ENCODE results near the gene VWA5B1. TPM values are rescaled to one million over a fixed set of nuclear protein-coding genes. Genes with fewer than 3 reads are reported as not detected.

VWA5B1 gene
- total RNA-seq, 1 donor from 2014 or later, result 0.13 TPM

DNA sequence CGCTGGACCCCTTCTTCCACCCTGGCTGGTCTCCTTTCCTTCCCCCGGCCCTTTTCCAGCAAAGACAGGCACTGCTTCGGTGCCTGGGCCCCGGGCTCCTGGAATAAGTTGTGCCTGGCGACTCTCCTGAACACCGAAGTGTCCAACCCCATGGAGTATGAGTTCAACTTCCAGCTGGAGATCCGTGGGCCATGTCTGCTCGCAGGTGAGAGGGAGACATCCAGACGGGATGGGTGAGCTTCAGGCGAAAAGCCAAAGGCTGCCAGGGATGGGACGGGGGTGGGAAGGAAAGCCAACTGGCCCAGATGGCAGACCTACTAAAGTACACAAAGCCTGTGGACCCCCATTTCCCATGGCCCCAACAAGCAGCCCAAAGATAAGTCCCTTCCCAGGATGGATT, 26.8 kb downstream of the VWA5B1 start:
- ATAC-seq (ENCODE audit: poor library complexity) (no peak), DNase-seq (no peak)
- intact Hi-C loops (cut with DNase I), result no loop called here

- intact Hi-C loops (cut with DNase I), result no loop called here
- DNase-seq (no peak), ATAC-seq (ENCODE audit: poor library complexity) (no peak)
These were observed 27.8 kb downstream of the VWA5B1 start for GRCh38 chr1:20318521-20318920.

DNA sequence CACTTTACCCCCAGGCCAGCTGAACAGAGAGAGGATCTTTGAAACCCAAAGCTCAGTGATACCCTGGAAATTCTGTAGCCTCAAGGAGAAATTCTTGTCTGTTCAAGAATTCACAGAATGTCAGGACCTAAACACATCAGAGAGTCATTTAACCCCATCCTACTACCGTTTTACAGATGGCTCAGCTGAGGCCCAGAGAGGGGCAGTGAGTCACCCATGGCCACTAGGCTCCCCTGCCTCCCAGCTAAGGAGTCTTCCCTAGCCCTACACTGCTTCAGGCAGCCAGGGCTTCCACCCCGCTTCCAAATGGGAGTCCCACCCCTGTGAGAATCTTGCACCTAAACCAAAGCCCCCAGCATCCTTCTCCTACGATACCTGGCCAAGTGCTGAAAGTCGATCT, 28.3 kb downstream of the VWA5B1 start:
- DNase-seq (no peak), ATAC-seq (ENCODE audit: poor library complexity) (no peak)
- intact Hi-C loops (cut with DNase I), result no loop called here

GRCh38 chr1:20319456-20320220, 29.0 kb downstream of the VWA5B1 start:
- intact Hi-C loops (cut with DNase I), result no loop called here
- DNase-seq (no peak), ATAC-seq (ENCODE audit: poor library complexity) (no peak)

DNA sequence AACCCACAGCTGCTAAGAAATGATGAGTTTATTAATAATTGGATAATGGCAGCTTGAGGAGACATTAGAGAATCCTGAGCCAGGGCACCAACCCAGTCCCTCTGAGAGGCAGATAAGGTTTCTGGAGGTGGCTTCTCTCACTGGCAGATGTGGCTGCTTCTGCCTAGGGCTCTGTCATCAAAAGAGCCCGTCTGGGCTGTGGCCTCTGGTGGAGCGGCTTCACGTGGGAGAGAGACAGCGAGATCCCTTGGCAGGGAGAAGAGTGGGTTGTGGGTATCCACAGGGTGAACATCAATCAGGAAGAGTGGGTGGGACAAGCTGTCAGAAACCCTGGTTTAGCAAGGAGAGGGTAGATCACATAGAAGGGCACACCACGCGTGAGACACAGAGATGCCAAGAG, 30.0 kb downstream of the VWA5B1 start:
- no peak for DNase-seq
- intact Hi-C loops (cut with DNase I), result no loop called here
- no peak for ATAC-seq (ENCODE audit: poor library complexity)

DNA sequence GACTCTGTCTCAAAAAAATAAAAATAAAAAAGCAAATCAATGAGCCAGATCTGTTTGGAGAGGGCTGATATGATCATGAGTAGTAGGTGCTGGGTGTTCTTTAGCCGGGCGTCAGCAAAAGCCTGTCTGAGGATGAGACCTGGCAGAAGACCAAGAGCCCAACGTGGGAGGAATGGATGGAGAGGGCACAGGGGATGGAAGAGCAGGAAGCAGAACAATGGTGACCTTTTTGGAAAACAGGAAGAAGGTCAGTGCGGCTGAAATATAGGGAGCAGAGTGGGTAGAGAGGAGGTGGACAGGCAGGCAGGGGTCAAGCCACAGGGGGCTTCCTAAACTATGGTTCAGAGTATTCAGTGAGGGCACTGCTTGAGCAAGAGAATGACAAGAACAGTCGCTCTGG, 30.9 kb downstream of the VWA5B1 start:
- no peak for ATAC-seq (ENCODE audit: poor library complexity)
- intact Hi-C loops (cut with DNase I), result no loop called here
- DNase-seq, result no peak

GRCh38 chr1:20322081-20322824, 31.6 kb downstream of the VWA5B1 start:
- no peak for DNase-seq
- no peak for ATAC-seq (ENCODE audit: poor library complexity)
- intact Hi-C loops (cut with DNase I), result no loop called here

GRCh38 chr1:20322825-20323612, 32.3 kb downstream of the VWA5B1 start:
- DNase-seq (no peak), ATAC-seq (ENCODE audit: poor library complexity) (no peak)
- intact Hi-C loops (cut with DNase I), result no loop called here

DNA sequence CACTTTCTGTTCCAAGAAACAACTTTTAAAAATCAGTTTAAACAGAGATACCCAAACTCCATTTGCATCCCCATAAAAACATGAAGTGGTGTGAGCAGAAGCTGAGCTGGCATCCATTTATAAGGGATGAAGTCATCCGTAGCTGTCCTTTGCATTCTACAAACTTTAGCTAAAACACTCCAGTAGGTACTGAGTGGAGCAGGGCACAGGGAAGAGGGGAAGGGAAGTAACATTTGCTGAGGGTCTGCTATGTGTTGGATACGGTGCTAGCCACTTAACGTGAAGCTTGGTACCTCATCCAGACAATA, 32.9 kb downstream of the VWA5B1 start:
- DNase-seq (no peak), ATAC-seq (ENCODE audit: poor library complexity) (no peak)
- intact Hi-C loops (cut with DNase I), result no loop called here

DNA sequence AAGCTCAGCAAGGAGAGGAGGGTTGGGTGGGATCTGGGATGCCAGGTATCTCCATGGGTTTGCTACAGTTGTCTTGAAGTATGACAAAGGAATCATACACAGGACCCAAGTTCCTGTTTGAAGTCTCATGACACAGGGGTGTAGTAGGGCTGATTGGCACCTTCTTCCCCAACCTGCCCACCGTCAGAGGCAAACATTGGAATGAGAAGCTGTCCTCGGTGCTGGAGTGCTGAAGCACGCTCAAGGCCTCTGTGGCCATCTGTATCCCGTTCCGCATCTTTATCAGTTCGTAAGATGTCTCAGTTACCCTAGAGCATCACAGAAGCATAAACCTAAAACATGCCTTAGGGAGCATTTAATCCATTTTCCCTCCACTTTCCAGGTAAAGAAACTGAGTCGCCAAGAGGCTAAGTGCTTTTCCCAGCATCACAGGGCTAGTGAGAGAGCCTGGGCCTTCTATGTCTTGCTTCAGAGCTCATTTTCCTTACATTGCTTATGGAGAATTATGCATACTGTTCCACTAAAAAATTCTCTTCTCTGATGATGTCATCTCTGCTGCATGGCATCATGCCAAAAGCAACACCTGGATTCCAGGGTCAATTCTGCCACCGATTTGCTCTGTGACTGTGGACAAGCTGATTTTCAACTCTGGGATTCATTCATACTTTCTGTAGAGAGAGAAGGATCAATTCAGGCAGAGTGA, 34.2 kb downstream of the VWA5B1 start:
- no peak for DNase-seq
- intact Hi-C loops (cut with DNase I), result no loop called here
- no peak for ATAC-seq (ENCODE audit: poor library complexity)

DNA sequence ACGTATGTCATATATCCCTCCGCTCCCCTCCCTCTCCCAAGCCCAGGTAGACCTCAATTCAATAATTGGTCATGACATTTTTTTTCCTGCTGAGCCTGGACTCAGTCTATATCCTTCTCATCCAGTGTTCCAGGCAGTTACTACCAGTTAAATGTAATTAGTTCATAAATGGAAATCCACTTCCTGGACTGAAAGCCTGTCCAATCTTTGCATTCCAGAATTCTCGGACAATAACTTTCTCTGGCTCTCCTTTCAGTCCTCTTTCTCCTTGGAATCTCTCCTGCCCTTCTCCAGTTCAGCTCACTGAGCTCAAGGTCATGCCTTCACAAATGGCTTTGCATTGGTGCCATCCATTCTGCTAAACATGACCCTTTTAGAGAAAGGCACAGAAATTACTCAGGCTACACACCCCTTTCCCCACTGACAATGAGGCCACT, 34.8 kb downstream of the VWA5B1 start:
- intact Hi-C loops (cut with DNase I), result no loop called here
- DNase-seq, result no peak
- ATAC-seq (ENCODE audit: poor library complexity), result peak; percentile 16

DNA sequence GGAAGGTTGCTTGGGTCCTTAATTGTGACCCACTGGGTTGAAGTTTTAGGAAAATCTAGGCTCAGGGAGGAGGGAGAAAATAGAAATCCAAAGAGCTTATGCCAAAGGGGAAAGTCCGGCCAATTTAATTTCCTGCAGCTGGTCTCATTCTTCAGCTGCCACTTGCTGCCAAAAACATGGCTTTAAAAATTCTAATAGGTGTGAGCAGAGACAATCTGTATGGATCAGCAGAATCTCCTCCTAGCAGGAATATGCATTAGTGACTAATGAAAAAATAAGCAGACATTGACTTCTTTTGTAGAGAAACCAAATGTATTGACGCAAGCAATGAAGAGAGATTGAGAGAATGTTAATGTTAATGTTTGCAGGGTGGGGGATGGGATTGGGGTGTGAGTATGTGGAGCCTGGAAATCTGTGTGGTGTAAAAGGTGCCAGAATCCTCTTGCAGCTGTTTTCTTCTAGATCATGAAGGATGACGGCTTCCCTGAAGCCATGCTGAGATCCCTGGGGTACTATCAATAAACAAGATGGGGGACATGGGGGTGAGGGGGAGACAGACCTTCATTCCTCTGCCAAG, 35.3 kb downstream of the VWA5B1 start:
- no peak for DNase-seq
- intact Hi-C loops (cut with DNase I), result no loop called here
- peak; percentile 35 for ATAC-seq (ENCODE audit: poor library complexity)

GRCh38 chr1:20327467-20327866, 36.8 kb downstream of the VWA5B1 start:
- DNase-seq (no peak), ATAC-seq (ENCODE audit: poor library complexity) (no peak)
- intact Hi-C loops (cut with DNase I), result no loop called here

- DNase-seq (no peak), ATAC-seq (ENCODE audit: poor library complexity) (no peak)
- intact Hi-C loops (cut with DNase I), result no loop called here
These were observed 37.5 kb downstream of the VWA5B1 start for GRCh38 chr1:20328201-20328600.

DNA sequence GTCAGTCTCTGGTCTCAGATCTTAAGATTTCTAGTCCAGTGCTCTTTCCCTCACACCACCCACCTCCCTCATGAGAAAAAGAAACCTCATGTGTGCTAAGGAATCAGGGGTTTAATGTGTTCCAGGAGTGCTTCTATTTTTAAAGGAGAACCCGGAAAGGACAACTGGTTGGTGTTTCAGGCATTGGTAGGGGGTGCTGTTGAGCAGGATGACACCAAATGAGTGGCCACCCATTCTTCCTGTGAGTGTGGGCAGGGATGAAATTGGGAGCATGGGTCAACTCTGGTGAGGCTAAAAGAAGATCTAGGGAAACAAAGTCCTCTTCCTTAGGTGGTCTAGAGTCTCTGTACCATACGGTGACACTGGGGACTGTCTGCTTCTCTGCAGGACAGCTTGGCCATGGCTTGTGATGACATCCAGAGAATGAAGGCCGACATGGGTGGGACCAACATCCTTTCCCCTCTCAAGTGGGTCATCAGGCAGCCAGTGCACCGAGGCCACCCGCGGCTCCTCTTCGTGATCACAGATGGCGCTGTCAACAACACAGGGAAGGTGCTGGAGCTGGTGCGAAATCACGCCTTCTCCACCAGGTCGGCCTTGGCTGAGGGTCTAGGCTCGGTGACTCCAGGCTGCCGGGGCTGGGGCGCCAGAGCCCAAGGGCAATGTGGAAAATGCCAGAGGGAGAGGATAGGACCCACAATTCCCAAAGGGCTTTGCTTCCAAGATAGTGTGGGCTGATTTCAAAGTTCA, 39.3 kb downstream of the VWA5B1 start:
- intact Hi-C loops (cut with DNase I), result no loop called here
- ATAC-seq (ENCODE audit: poor library complexity) (no peak), DNase-seq (no peak)

DNA sequence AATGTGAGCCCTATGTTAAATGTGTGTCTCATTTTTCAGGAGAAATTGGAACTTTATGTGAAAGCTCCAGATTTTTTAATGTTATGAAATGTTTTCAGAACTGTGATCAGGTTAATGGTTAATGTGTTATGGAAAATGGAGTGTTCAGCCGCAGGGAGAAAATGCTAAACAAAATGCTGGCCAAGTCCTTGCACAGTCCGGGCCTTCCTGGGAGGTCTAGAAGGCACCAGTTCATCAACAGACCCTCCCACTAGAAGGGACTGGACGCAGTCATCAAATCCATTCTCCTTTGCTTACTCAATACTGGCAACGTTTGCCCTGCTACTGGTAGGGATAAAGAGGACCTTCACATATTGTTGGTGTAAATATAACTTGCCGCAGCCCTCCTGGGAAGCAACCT, 43.4 kb downstream of the VWA5B1 start:
- ATAC-seq (ENCODE audit: poor library complexity) (no peak), DNase-seq (no peak)
- intact Hi-C loops (cut with DNase I), result no loop called here

DNA sequence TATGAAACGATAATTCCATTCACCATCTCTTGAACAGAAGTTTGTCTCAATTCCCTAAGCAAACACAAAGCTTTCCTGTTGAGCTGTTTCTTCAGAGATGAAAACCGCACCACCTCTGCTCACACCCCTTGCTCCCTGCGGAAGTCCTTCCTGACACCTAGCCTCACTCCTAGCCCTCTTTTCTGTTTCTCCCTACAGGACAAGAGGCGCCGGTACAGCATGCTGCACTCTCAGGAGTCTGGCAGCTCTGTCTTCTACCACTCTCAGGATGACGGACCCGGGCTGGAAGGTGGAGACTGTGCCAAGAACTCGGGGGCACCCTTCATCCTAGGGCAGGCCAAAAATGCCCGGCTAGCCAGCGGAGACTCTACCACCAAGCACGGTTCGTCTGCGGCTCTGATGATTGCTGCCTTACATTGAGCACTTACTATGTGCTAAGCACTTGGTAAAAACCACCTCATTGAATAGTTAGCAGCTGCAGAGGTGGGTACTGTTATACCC, 45.5 kb downstream of the VWA5B1 start:
- ATAC-seq (ENCODE audit: poor library complexity) (no peak), DNase-seq (no peak)
- intact Hi-C loops (cut with DNase I), result no loop called here

GRCh38 chr1:20337581-20337980, 46.9 kb downstream of the VWA5B1 start:
- ATAC-seq (ENCODE audit: poor library complexity) (no peak), DNase-seq (no peak)
- intact Hi-C loops (cut with DNase I), result no loop called here
